Activated naive CD4-positive, alpha-beta T cell treated with anti-CD3 and anti-CD28 coated beads, Interleukin-2, amount 50 U/mL, for 24 hours (primary cell): ENCODE results near the gene TRIM52.

Experiments used
- H3K27ac Mint-ChIP-seq: one replicate; pipeline ENCODE4 v1.8.0; 2021; ENCODE audit warnings: mild to moderate bottlenecking, mixed read lengths
- H3K27me3 Mint-ChIP-seq: one replicate; pipeline ENCODE4 v1.8.0; 2021; ENCODE audit warnings: mixed read lengths
- H3K36me3 Mint-ChIP-seq: one replicate; pipeline ENCODE4 v1.8.0; 2021; ENCODE audit warnings: mixed read lengths
- H3K4me1 Mint-ChIP-seq: one replicate; pipeline ENCODE4 v1.8.0; 2021; ENCODE audit warnings: mixed read lengths
- H3K4me3 Mint-ChIP-seq: one replicate; pipeline ENCODE4 v1.8.0; 2021; ENCODE audit warnings: mild to moderate bottlenecking, mixed read lengths
- H3K9me3 Mint-ChIP-seq: one replicate; pipeline ENCODE4 v1.8.0; 2021; ENCODE audit warnings: mixed read lengths

The TRIM52 gene

GRCh38 chr5:181263633-181264032, 2.7 kb upstream of the TRIM52 start:
- no peaks in the 10 kb centered on the region for H3K9me3 Mint-ChIP-seq
- peak overlapping the region; percentile 73 for H3K4me3 Mint-ChIP-seq
- no peaks in the 10 kb centered on the region for H3K27me3 Mint-ChIP-seq
- H3K27ac Mint-ChIP-seq, result peak overlapping the region; percentile 68
- H3K4me1 Mint-ChIP-seq, result peaks cover 24% of the 10 kb centered on the region
- peaks cover 6% of the 10 kb centered on the region for H3K36me3 Mint-ChIP-seq

GRCh38 chr5:181261320-181262049, 542 bp upstream of the TRIM52 start:
- peak overlapping the region; percentile 98 for H3K27ac Mint-ChIP-seq

GRCh38 chr5:181259974-181260719, 796 bp downstream of the TRIM52 start:
- Mint-ChIP-seq H3K27me3 (no peaks in the 10 kb centered on the region), H3K36me3 (peaks cover 8% of the 10 kb centered on the region), H3K4me3 (peak overlapping the region; percentile 100), H3K27ac (peak overlapping the region; percentile 98), H3K4me1 (peaks cover 58% of the 10 kb centered on the region), H3K9me3 (no peaks in the 10 kb centered on the region)

More at GRCh38 chr5:181261320-181262049, 542 bp upstream of the TRIM52 start:
- Mint-ChIP-seq H3K36me3 (peaks cover 6% of the 10 kb centered on the region), H3K4me1 (peaks cover 44% of the 10 kb centered on the region), H3K27me3 (no peaks in the 10 kb centered on the region), H3K9me3 (no peaks in the 10 kb centered on the region), H3K4me3 (peak overlapping the region; percentile 100)

GRCh38 chr5:181259283-181259682, 1.7 kb downstream of the TRIM52 start:
- Mint-ChIP-seq H3K9me3 (no peaks in the 10 kb centered on the region), H3K4me1 (peaks cover 64% of the 10 kb centered on the region), H3K27ac (no peak overlapping the region), H3K4me3 (peak overlapping the region; percentile 100), H3K36me3 (peaks cover 10% of the 10 kb centered on the region), H3K27me3 (no peaks in the 10 kb centered on the region)

- peaks cover 62% of the 10 kb centered on the region for H3K4me1 Mint-ChIP-seq
- H3K36me3 Mint-ChIP-seq, result peaks cover 7% of the 10 kb centered on the region
- peak overlapping the region; percentile 100 for H3K4me3 Mint-ChIP-seq
- H3K9me3 Mint-ChIP-seq, result no peaks in the 10 kb centered on the region
- no peaks in the 10 kb centered on the region for H3K27me3 Mint-ChIP-seq
- H3K27ac Mint-ChIP-seq, result peak overlapping the region; percentile 55
Observed at GRCh38 chr5:181258576-181258975, 2.4 kb downstream of the TRIM52 start.

GRCh38 chr5:181255836-181256578, 4.9 kb downstream of the TRIM52 start:
- H3K9me3 Mint-ChIP-seq, result no peaks in the 10 kb centered on the region
- peak overlapping the region; percentile 73 for H3K27ac Mint-ChIP-seq
- H3K27me3 Mint-ChIP-seq, result no peaks in the 10 kb centered on the region
- peaks cover 7% of the 10 kb centered on the region for H3K36me3 Mint-ChIP-seq
- H3K4me3 Mint-ChIP-seq, result peak overlapping the region; percentile 20
- peaks cover 71% of the 10 kb centered on the region for H3K4me1 Mint-ChIP-seq

GRCh38 chr5:181255276-181255675, 5.7 kb downstream of the TRIM52 start:
- Mint-ChIP-seq H3K4me1 (peaks cover 72% of the 10 kb centered on the region), H3K4me3 (peak overlapping the region; percentile 5), H3K9me3 (no peaks in the 10 kb centered on the region), H3K36me3 (peaks cover 4% of the 10 kb centered on the region), H3K27me3 (no peaks in the 10 kb centered on the region), H3K27ac (no peak overlapping the region)

GRCh38 chr5:181248277-181248676, 12.7 kb downstream of the TRIM52 start:
- Mint-ChIP-seq H3K27me3 (no peaks in the 10 kb centered on the region), H3K4me3 (peak overlapping the region; percentile 96), H3K27ac (peak overlapping the region; percentile 71), H3K9me3 (no peaks in the 10 kb centered on the region), H3K36me3 (peaks cover 5% of the 10 kb centered on the region), H3K4me1 (peaks cover 65% of the 10 kb centered on the region)

GRCh38 chr5:181246276-181247049, 14.5 kb downstream of the TRIM52 start:
- Mint-ChIP-seq H3K4me1 (peaks cover 68% of the 10 kb centered on the region), H3K27me3 (no peaks in the 10 kb centered on the region), H3K4me3 (peak overlapping the region; percentile 96), H3K36me3 (peaks cover 22% of the 10 kb centered on the region), H3K9me3 (no peaks in the 10 kb centered on the region), H3K27ac (peak overlapping the region; percentile 96)

- peak overlapping the region; percentile 96 for H3K27ac Mint-ChIP-seq
- no peaks in the 10 kb centered on the region for H3K27me3 Mint-ChIP-seq
- H3K36me3 Mint-ChIP-seq, result peaks cover 25% of the 10 kb centered on the region
- peaks cover 73% of the 10 kb centered on the region for H3K4me1 Mint-ChIP-seq
- H3K4me3 Mint-ChIP-seq, result peak overlapping the region; percentile 96
- H3K9me3 Mint-ChIP-seq, result no peaks in the 10 kb centered on the region
Observed at GRCh38 chr5:181245427-181246275, 15.3 kb downstream of the TRIM52 start.

- peak within 1 kb of the TSS; percentile 99 for H3K27ac Mint-ChIP-seq
- no peaks in the 10 kb centered on the region for H3K27me3 Mint-ChIP-seq
- no peaks in the 10 kb centered on the region for H3K9me3 Mint-ChIP-seq
- peaks cover 64% of the 10 kb centered on the region for H3K4me1 Mint-ChIP-seq
- peak within 1 kb of the TSS; percentile 96 for H3K4me3 Mint-ChIP-seq
- peaks cover 31% of the 10 kb centered on the region for H3K36me3 Mint-ChIP-seq
Observed at GRCh38 chr5:181243564-181244343, 17.2 kb downstream of the TRIM52 start, which contains the start of gene RACK1. RACK1 (minus strand) TSS chr5:181243906; CDS start chr5:181243800, 106 bp downstream.

- H3K27ac Mint-ChIP-seq, result peak overlapping the region; percentile 99
- H3K4me1 Mint-ChIP-seq, result peaks cover 63% of the 10 kb centered on the region
- H3K9me3 Mint-ChIP-seq, result no peaks in the 10 kb centered on the region
- H3K27me3 Mint-ChIP-seq, result no peaks in the 10 kb centered on the region
- peak overlapping the region; percentile 96 for H3K4me3 Mint-ChIP-seq
- peaks cover 35% of the 10 kb centered on the region for H3K36me3 Mint-ChIP-seq
Observed at GRCh38 chr5:181243018-181243563, 17.9 kb downstream of the TRIM52 start.

GRCh38 chr5:181242031-181242451, 18.9 kb downstream of the TRIM52 start:
- no peaks in the 10 kb centered on the region for H3K27me3 Mint-ChIP-seq
- peak overlapping the region; percentile 99 for H3K27ac Mint-ChIP-seq
- H3K36me3 Mint-ChIP-seq, result peaks cover 42% of the 10 kb centered on the region
- no peaks in the 10 kb centered on the region for H3K9me3 Mint-ChIP-seq
- H3K4me3 Mint-ChIP-seq, result peak overlapping the region; percentile 96
- peaks cover 57% of the 10 kb centered on the region for H3K4me1 Mint-ChIP-seq
